ENCODE data around the gene TMIGD1.

DNA sequence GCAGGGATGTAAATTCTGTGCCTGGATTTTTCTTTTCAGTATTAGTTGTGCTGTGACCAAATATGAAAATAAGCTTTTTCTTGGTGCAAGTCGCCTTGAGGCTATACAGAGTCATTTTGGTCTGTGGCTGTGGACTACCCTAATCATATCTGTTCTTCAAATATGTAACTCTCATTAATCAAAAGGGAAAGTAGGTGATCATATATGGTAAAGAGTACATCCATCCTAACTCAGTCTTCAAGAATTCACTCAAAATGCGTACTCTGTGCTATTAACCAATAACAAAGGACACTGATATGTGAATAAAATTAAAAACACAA, 47.4 kb upstream of the TMIGD1 start:
- no peak for TF ChIP-seq CTCF (IDR thresholded peaks at IDR 0.05; ENCODE audit: insufficient read depth, low read depth, low read length)
- TF ChIP-seq EZH2 (IDR thresholded peaks at IDR 0.05; ENCODE audit: insufficient read depth, low read length): no peak
